ENCODE results near the gene PTHLH. TPM values are rescaled to one million over a fixed set of nuclear protein-coding genes. Genes with fewer than 3 reads are reported as not detected.
A peak's percentile ranks its signal among the peaks of the same experiment; 100 is the strongest.

Gene PTHLH
- total and polyA plus RNA-seq, 2 experiments from 2014 or later, result not detected

DNA sequence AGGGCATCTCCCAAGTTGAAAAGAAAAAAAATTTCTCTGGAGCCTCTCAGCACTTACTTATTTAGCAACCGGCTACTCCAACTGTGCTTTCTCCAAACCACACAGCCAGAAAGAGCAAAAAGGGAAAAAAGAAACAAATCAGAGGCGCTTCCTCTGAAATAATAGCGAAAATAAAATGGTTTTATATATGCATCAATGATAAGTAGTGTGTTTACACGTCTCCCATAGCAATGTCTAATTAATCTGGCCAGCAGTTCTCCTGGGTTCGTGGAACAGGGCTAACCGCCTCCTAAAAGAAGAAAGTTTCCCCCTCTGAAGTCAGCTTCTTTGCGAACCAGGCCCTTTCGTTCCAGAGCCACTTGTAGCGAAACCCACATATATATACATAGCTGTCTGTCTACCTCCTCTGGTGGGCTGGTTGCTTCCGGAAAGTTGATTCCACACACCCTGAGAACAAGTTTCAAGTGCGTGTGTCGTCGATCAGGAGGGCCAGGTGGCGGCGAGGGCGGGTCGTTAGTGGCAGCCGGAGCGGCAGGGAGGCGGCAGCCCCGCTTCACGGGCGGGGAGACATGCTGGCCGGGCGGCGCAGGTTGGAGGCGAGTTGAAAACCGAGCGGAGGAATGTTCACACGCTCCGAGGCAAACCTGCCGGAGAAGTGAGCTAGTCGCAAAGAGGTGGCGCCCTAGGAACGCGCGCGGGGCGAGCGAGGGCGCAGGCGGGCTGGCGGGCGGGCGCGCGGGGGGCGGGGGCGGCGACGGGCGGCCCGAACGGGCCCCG is 2.7 kb downstream of the PTHLH start:
- Histone ChIP-seq H3K4me3 (peak overlapping the region; percentile 60), H4K20me1 (replicated peaks; ENCODE audit: insufficient read depth) (0 out of 2 replicates have a peak, but pooled peaks cover 5% of the 10 kb centered on the region), H3F3A (replicated peaks; ENCODE audit: low read depth) (peaks cover 12% of the 10 kb centered on the region), H3K4me1 (ENCODE audit: insufficient read depth) (peaks cover 68% of the 10 kb centered on the region), H3K27ac (ENCODE audit: low read depth) (no peak overlapping the region), H3K36me3 (ENCODE audit: insufficient read depth) (no peaks in the 10 kb centered on the region), H2AFZ (peak overlapping the region; percentile 54; the same call in 1 of the 2 replicates), H3K9me2 (ENCODE audit: insufficient read depth) (no peaks in the 10 kb centered on the region), H3K79me2 (replicated peaks; ENCODE audit: insufficient read depth) (no peaks in the 10 kb centered on the region), H3K4me2 (peak overlapping the region; percentile 78), H3K27me3 (ENCODE audit: insufficient read depth) (peaks cover 98% of the 10 kb centered on the region)
- Mint-ChIP-seq H3K4me1 (peaks cover 47% of the 10 kb centered on the region), H3K27ac (no peak overlapping the region), H3K9me3 (no peaks in the 10 kb centered on the region), H3K4me3 (peak overlapping the region; percentile 82), H3K36me3 (ENCODE audit: low read depth) (peaks cover 3% of the 10 kb centered on the region; the same call in 1 of the 3 replicates), H3K27me3 (ENCODE audit: insufficient read depth, low read depth, poor library complexity) (peaks cover 83% of the 10 kb centered on the region)
- ATAC-seq (peak; percentile 39), DNase-seq (ENCODE audit: low spot score) (peak; percentile 87)
- no peak for TF ChIP-seq POLR2AphosphoS5 (IDR thresholded peaks at IDR 0.05; ENCODE audit: low read depth)
- TF ChIP-seq REST (IDR thresholded peaks at IDR 0.05; ENCODE audit: unreplicated experiment), result no peak
- no peak for TF ChIP-seq ZNF114 (CRISPR knock-in tag; IDR thresholded peaks at IDR 0.05)
- TF ChIP-seq CTCF (conservative IDR thresholded peaks at IDR 0.05; ENCODE audit: low read depth in 2 of 2), result peak in 1 of 2 experiments; percentile 53; a peak in 2 of 4 replicates
- TF ChIP-seq, protein P1, sequence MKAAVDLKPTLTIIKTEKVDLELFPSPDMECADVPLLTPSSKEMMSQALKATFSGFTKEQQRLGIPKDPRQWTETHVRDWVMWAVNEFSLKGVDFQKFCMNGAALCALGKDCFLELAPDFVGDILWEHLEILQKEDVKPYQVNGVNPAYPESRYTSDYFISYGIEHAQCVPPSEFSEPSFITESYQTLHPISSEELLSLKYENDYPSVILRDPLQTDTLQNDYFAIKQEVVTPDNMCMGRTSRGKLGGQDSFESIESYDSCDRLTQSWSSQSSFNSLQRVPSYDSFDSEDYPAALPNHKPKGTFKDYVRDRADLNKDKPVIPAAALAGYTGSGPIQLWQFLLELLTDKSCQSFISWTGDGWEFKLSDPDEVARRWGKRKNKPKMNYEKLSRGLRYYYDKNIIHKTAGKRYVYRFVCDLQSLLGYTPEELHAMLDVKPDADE (IDR thresholded peaks at IDR 0.05), result no peak
- TF ChIP-seq ZNF462 (CRISPR knock-in tag; IDR thresholded peaks at IDR 0.05), result no peak
- TF ChIP-seq EZH2phosphoT487 (IDR thresholded peaks at IDR 0.05; ENCODE audit: unreplicated experiment), result peak; percentile 39
- TF ChIP-seq JUNB (IDR thresholded peaks at IDR 0.05; ENCODE audit: unreplicated experiment), result no peak
- no peak for TF ChIP-seq NANOG (IDR thresholded peaks at IDR 0.05; ENCODE audit: borderline replicate concordance)
- peak; percentile 92 for TF ChIP-seq EZH2 (IDR thresholded peaks at IDR 0.05; ENCODE audit: low read depth, unreplicated experiment)
- TF ChIP-seq ZNF331 (CRISPR knock-in tag; IDR thresholded peaks at IDR 0.05; ENCODE audit: low read depth), result no peak
- no peak for TF ChIP-seq STAT1 (IDR thresholded peaks at IDR 0.05; ENCODE audit: unreplicated experiment)
- TF ChIP-seq CREB1 (CRISPR knock-in tag; IDR thresholded peaks at IDR 0.05; ENCODE audit: low read depth), result no peak

Measured in GM23338 (cell line).